KOPT-K1 (cell line): ENCODE data around the gene MALRD1.

ENCODE experiments used
- H3K27ac ChIP-seq: fragments of 200-600 bp; sonication (generic); 2 replicates; pipeline ENCODE4 v1.5.1; 2016; ENCODE audit warnings: antibody characterized with exemption, mild to moderate bottlenecking, low read depth, low read length; ENCODE audit not compliant: poor library complexity, severe bottlenecking
- H3K36me3 ChIP-seq: fragments of 200-600 bp; sonication (generic); 2 replicates; pipeline ENCODE4 v1.5.1; 2017; ENCODE audit warnings: antibody characterized with exemption, mild to moderate bottlenecking, low read length, moderate library complexity; ENCODE audit not compliant: insufficient read depth
- H3K9me3 ChIP-seq: fragments of 200-600 bp; sonication (generic); 2 replicates; pipeline ENCODE4 v1.5.1; 2017; ENCODE audit warnings: antibody characterized with exemption, low read length, mild to moderate bottlenecking; ENCODE audit not compliant: insufficient read depth, poor library complexity, severe bottlenecking

The MALRD1 gene

DNA sequence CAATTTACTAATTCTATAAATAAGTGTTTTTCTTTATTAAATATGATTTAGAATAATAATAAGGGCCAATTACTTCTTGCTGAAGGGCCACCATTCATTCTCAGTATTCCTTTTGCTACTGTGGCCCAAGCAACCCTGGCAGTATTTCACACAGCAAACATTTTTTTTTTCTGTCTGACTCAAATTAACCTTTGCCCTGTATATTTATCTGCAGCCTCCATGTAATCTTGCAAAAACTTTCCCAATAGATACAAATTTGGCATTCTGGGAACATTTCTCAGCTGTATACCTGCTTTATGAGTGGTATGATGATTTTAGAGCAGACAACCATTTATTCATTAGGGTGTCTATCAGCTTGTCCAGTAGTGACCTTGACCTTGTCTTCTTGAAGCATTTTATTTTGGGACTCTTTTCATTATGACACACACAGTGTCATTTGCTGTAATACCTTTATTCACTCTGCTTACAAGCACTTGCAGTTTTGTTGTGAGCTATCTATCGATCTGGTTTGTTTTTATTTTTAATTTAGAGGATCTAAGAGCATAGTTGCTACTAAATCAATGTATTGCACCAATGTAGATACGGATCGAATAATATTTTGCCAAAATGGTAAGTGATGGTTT is 607.9 kb downstream of the MALRD1 start:
- Histone ChIP-seq H3K9me3 (no peaks in the 10 kb centered on the region), H3K27ac (no peak overlapping the region), H3K36me3 (no peaks in the 10 kb centered on the region)

DNA sequence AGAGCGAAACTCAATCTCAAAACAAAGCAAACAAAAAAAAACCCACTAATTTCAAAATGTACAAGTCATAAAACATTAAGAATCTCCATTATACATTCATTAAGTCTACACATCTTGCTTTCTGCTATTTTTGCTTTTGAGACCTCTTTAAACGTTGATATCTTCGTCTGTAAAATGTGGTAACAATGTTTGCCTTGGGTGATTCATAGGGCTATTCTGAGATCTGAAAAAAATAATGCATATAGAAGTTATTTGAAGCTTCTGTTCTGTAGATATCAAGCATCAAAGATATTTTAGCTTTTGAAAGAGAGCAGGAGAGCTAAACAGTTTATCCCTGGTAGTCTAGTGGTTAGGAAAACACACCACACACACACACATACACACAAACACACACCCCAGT is 609.5 kb downstream of the MALRD1 start:
- Histone ChIP-seq H3K9me3 (no peaks in the 10 kb centered on the region), H3K27ac (no peak overlapping the region), H3K36me3 (no peaks in the 10 kb centered on the region)

DNA sequence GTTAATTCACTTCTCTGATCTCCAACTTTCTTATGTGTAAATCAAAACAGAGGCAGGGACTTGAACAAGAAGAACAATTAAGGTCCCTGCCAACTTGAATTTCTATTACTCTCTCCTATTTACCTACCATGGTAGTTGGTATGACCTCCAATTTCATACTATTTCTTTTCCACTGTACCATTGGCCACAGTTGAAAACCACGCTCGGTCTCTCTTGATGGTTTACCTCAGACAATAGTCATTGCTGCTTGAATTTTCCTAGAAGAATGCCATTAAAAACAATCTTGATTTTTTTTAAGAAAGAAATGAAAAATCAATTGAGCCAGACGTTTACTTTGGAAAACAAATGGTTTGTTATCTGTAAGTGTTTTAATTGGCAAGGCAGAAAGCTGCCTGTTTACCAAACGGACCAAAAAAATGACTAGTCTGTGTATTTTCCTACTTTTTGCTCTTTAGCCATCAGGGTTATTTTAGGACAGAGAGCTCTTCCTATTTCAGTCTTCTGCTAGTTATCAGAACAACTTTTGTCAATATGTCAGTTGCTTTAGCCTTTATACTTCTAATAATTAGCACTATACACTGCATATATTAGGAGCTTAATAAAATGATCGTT is 610.1 kb downstream of the MALRD1 start:
- no peak overlapping the region for H3K27ac ChIP-seq
- H3K9me3 ChIP-seq, result no peaks in the 10 kb centered on the region
- H3K36me3 ChIP-seq, result no peaks in the 10 kb centered on the region

DNA sequence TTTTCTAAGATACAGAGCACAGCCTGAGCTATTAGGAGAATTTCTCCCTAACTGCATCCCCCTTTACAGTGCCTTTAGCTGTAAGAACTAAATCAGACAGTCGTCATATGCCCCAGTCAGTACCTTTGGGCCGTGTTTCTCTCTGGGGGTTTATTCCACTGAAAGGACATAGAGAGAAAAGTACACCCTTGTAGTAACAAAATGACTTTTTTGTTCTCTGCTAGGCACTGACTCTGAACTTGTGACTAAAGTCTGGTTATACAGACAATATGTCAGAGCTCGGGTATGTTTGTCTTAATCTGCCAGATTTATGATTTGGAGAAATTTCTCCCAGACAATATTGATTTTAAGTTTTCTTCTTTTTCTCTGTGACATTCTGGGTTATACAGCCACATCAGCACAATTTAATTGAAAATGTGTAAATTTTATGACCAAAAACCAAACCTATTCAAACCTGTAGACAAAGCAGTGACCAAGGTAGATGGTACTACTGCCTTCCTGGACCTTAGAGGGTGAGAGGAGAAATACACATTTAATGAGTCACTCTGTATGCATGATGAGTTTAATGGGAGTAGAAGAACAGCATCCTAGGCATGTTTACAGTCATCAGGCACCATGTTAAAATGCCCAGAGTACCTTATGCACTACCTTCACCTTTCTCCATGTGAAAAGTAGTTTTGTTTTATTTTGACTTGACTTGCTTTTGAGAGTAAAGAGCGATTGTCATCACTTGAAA is 611.5 kb downstream of the MALRD1 start:
- H3K9me3 ChIP-seq, result no peaks in the 10 kb centered on the region
- no peak overlapping the region for H3K27ac ChIP-seq
- H3K36me3 ChIP-seq, result no peaks in the 10 kb centered on the region

DNA sequence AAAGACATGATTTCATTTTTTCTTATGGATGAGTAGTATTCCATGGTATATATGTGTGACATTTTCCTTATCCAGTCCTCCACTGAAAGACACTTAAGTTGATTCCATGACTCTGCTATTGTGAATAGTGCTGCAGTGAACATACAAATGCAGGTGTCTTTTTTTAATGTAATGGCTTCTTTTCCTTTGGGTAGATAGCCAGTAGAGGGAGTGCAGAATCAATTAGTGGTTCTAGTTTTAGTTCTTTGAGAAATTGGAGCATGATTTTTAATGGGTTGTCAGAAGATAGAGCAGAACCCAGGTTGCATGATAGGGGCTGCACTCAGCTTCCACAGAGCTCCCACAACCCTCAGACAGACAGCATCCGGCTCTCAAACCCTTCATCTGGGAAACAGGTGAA is 614.7 kb downstream of the MALRD1 start:
- Histone ChIP-seq H3K27ac (no peak overlapping the region), H3K9me3 (no peaks in the 10 kb centered on the region), H3K36me3 (no peaks in the 10 kb centered on the region)

DNA sequence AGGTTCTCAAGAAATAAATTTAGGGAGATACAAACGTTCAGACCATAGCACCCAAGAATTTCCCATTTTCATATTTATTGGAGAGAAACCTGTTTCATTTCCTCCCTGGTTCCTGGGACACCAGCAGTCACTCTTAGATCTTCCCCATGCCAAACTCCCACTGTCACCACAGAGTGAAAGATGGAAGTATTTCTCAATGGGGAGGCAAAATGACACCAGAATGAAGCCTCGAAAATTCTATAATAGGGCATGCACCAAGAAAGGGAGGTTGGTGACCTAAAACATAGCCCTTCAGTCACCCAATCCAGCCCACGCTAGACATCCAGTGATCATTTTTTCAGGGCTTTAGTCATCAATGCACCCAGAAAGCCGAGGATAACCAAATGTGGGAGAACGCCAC is 619.5 kb downstream of the MALRD1 start:
- Histone ChIP-seq H3K36me3 (no peaks in the 10 kb centered on the region), H3K27ac (no peak overlapping the region), H3K9me3 (no peaks in the 10 kb centered on the region)

DNA sequence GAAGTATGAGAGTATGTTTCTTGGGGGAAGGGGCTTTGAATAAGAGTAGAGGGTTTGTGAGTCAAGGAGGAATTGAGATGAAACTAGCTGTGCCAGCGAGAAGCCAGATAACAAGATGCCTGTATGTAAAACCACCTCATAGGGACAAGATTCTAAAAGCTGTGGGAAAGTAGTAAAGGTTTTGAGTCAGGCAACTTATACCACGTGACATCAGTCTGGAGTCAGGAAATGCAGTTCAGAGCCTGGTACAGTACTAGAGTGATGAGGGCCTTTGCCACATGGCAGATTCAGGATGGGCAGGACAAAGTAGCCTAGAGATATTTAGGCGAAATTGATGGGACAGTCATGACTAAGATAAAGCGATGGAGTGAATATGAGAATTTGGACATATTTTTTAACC is 627.5 kb downstream of the MALRD1 start:
- Histone ChIP-seq H3K9me3 (no peaks in the 10 kb centered on the region), H3K27ac (no peak overlapping the region), H3K36me3 (no peaks in the 10 kb centered on the region)

DNA sequence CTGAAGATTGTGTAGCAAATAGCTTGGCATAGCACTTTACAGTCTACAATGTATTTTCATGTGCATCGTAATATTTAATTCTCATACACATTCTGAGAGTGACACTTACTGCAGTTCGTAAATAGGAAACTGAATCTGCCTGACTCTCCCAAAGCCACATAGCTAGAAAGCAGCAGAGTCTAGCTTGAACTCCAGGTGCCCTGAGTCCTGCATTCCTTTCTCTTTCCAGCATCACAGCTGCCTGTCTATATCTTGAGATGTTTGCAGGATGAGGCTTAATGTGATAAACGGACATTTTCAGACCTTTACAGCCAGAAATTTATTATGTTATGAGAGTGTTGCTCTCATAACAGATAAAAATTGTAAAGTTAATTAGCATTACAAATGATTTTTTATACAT is 634.8 kb downstream of the MALRD1 start:
- Histone ChIP-seq H3K27ac (no peak overlapping the region), H3K36me3 (no peaks in the 10 kb centered on the region), H3K9me3 (no peaks in the 10 kb centered on the region)

DNA sequence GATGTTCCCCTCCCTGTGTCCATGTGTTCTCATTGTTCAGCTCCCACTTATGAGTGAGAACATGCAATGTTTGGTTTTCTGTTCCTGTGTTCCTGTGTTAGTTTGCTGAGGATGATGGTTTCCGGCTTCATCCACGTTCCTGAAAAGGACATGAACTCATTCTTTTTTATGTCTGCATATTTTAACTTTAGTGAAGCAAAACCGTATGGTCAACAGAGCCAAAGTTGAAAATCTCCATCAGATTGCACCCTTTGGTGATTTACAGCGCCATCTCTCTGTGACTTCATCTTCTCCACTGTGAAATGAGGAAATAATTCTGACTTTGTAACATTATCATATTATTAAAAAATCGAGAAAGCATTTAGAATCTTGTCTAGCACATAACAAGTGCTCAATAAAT is 635.4 kb downstream of the MALRD1 start:
- Histone ChIP-seq H3K27ac (no peak overlapping the region), H3K36me3 (no peaks in the 10 kb centered on the region), H3K9me3 (no peaks in the 10 kb centered on the region)

DNA sequence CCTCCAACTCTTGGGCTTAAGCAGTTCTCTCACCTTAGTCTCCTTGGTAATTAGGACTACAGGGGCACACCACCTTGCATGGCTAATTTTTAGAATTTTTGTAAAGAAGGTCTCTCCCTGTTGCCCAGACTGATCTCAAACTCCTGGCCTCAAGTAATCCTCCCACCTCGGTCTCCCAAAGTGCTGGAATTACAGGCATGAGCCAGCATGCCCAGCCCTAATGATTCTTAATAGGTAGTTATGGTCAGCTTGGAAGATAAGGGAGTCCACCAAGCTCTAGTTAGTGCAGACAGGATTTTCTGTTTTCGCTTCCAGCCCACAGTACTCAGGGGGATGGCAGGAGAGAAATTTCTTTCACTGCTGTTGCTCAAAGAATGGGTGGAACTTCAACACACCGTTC is 639.7 kb downstream of the MALRD1 start:
- Histone ChIP-seq H3K27ac (no peak overlapping the region), H3K36me3 (no peaks in the 10 kb centered on the region), H3K9me3 (no peaks in the 10 kb centered on the region)

DNA sequence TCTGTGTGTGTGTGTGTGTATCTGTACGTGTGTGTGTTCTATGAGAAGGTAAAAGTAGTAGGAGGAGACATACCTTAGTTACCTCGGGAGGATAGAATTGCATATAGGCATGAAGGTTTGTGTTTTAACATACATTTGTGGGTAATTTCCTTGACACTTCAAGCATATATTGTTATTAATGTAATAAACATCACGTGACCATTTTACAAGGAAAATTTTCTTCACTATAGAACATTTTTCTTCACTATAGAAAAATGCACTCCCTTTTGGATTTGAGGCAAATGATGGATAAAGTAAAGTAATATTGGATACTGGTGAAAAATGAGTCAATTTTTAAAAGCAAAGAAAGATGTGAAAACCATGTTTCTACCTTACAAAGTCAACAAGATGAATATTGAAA is 640.6 kb downstream of the MALRD1 start:
- H3K9me3 ChIP-seq, result no peaks in the 10 kb centered on the region
- no peak overlapping the region for H3K27ac ChIP-seq
- H3K36me3 ChIP-seq, result no peaks in the 10 kb centered on the region

DNA sequence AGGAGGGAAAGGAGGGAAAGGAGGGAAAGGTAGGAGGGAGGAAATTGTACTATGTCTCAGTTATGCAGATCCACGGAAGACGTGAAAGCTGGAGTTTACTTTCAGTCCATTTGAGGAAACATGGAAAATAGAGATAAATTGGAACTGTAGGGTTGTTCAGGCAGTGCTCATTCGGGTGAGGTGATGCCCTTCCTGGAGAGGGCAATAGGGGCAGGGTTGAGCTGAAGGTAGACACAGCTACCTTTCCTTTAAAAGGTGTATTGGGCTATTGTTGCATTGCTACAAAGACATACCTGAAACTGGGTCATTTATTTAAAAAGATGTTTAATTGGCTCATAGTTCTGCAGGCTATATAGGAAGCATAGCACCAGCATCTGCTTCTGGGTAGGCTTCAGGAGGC is 650.7 kb downstream of the MALRD1 start:
- H3K36me3 ChIP-seq, result no peaks in the 10 kb centered on the region
- H3K27ac ChIP-seq, result no peak overlapping the region
- no peaks in the 10 kb centered on the region for H3K9me3 ChIP-seq

DNA sequence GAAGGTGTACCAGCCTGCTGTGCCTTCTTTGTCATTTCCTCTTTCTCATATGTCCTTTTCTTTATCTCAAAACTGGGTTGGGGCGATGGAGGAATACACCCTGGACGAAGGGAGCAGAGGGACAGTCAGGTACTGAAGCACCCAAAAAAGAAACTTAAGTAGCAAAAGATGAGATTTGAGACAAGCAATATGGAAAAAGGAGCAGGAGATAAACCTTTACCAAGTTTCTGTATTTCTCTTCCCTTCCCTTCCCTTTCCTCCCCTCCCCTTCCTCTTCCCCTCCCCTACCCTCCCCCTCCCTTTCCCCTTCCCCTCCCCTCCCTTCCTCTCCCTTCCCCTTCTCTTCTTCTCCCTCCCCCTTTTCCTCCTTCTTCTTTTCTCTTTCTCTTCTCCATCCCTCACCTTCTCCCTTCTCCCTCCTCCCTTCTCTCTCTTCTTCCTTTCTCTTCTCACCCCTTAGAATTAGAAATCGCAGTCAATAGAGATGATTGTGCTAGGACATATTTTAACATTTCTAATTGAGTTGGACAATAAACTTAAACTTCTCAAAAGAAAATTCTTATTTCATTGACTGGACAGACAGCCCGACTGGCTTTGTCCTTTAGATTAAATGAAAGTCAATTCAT is 652.9 kb downstream of the MALRD1 start:
- no peaks in the 10 kb centered on the region for H3K36me3 ChIP-seq
- H3K27ac ChIP-seq, result no peak overlapping the region
- H3K9me3 ChIP-seq, result no peaks in the 10 kb centered on the region

DNA sequence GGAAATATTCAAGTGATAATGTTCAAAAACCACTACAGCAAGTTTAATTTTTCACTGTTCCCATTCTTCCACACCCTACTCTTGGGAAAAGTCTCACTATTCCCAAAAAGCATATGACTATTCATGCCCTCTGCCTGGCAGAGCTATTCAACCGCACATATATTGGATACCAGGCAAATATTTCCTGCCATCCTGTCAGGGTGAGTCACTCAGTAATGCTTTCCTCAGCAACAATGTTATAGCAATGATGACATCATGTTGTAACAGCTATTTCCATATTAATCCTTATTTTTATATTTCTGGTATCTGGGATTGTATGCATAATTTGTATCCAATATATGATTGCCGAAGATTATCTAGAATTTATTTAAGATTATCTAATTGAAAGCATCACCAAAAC is 653.6 kb downstream of the MALRD1 start:
- Histone ChIP-seq H3K36me3 (no peaks in the 10 kb centered on the region), H3K27ac (no peak overlapping the region), H3K9me3 (no peaks in the 10 kb centered on the region)

DNA sequence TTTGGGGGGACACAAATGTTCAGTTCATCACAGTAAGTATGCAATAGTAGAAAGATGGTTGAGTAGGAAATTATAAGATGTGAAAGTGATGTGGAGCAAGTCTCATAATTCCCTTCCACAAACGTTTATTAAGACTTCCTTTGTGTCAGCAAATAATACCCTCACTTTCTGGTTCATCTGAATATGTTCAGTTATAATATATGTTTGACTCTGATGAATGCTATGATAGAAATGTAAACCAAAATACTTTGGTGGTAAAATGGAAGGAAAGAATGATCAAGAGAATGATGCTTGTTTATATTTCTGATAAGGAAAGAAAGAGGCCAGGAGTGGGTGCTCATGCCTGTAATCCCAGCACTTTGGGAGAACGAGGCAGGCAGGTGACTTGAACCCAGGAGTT is 655.9 kb downstream of the MALRD1 start:
- no peak overlapping the region for H3K27ac ChIP-seq

More for the DNA sequence above, 655.9 kb downstream of the MALRD1 start:
- no peaks in the 10 kb centered on the region for H3K9me3 ChIP-seq
- no peaks in the 10 kb centered on the region for H3K36me3 ChIP-seq
